ENCODE data around the gene CLEC11A.

The CLEC11A gene

DNA sequence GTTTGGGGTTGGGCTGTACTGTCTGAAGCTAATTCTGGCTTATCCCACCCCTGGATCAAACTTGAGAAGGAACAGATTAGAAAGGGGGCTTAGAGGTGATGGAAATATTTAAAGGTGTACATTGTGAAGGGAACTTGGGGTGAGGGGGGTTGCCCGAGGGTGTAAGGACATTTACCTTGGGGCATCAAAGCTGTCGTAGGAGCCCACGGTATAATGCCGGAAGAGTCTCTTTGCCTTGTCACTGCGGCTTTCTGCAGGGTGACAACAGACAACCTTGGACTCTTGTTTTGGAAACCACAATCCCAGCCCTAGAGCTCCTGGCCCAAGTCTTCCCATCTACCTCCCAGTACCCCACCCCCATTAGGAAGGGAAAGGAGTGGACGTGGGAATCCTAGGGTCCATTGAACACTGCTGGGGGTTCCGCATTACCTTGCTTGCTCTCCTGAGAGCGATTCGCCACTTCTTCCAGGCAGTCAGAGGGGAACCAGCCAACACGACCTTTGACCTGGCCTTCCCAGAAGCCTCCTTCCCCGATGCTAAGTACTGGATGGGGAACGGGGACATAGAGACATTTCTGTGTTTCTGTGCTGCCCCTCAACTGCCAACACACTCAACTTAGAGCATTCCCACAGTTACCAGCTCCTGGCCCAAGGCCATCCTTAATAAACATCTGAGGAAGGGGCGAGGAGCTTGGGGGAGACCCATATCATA is 25.6 kb upstream of the CLEC11A start:
- no peak for DNase-seq (ENCODE audit: low spot score)
- Histone ChIP-seq H3K4me3 (no peak overlapping the region), H3K27ac (no peak overlapping the region)
- no peak for TF ChIP-seq CTCF (IDR thresholded peaks at IDR 0.05)

DNA sequence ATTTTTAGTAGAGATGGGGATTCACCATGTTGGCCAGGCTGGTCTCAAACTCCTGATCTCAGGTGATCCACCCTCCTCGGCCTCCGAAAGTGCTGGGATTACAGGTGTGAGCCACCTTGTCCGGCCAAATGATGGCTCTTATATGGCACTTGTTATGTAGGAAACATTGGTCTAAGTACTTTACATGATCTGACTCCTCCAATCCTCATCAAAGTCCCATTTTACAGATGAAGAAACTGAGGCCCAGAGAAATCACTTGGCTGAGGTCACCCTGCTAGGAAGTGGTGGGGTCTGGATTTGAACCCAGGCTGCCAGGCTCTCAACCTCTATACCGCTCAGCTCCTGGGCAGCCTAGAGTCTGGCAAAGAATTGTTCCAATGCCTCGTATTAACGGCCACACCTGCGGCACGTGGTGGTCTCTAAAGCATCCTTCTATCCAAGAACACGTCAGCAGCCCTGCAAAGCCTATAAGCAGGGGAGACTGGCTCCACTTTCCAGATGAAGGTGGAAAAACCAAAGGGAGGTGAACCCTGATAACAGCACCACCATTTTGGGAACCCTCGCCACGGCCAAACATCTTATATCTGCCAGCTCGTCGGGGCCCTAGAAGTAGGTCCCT is 21.7 kb upstream of the CLEC11A start:
- TF ChIP-seq CTCF (IDR thresholded peaks at IDR 0.05) = no peak
- DNase-seq (ENCODE audit: low spot score) = no peak
- Histone ChIP-seq H3K27ac (no peak overlapping the region), H3K4me3 (no peak overlapping the region)

- no peak for TF ChIP-seq CTCF (IDR thresholded peaks at IDR 0.05)
- DNase-seq (ENCODE audit: low spot score) = no peak
- Histone ChIP-seq H3K4me3 (no peak overlapping the region), H3K27ac (no peak overlapping the region)
Observed at GRCh38 chr19:50702158-50702870, 20.9 kb upstream of the CLEC11A start.

DNA sequence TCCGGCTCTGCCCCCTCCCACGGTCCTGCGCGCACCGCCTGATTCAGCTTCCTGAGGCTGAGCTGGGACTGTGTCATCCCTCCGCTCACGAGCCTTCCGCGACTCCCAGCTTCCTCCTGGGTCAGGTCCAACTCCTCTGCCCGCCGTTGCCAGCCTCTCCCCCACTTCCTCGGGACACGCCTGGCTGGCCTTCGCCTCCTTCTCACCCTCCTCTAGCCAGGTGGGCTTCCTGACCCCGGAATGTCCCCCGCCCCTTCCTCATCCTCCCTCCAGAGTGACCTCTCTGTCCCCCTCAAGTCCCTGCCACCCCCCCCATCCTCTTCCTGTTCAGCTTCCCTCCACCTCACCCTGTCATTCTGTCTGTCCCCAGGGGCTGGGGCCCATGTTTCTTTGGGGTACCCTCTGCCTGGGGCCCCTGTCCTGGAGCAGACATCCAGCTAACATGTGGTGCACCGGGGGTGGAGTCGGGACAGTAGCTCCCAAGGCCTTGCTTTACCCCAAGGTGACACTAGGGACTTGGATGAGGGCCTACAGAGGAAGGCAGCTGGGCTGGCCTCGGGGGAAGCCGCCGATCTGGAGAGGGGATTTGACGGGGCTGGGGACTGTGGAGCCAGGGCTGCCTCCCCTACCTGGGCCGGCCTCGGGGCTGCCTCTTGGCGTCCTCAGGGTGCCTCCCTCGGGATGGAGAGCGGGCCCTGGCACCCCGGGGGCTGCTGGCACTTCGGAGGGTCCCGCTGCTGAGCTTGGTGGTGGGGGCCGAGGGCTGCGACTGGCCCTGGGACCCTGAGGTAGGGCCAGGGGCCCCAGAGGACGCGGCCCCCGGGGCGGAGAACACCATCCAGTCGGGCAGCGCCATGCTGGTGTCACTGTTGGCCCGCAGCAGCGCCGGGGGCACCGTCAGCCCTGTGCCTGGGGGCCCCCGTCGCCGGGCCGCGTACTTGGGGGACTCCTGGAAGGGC is 20.0 kb upstream of the CLEC11A start:
- no peak overlapping the region for H3K27ac ChIP-seq
- no peak for TF ChIP-seq CTCF (IDR thresholded peaks at IDR 0.05)
- no peak for DNase-seq (ENCODE audit: low spot score)

GRCh38 chr19:50703915-50704796 is 19.0 kb upstream of the CLEC11A start:
- no peak for DNase-seq (ENCODE audit: low spot score)
- Histone ChIP-seq H3K4me3 (no peak overlapping the region), H3K27ac (no peak overlapping the region)
- no peak for TF ChIP-seq CTCF (IDR thresholded peaks at IDR 0.05)

More for the DNA sequence above, 20.0 kb upstream of the CLEC11A start:
- H3K4me3 ChIP-seq = no peak overlapping the region

All from coronary artery (tissue), 2 donors.